HG03097 (cell line): ENCODE results near the gene CTNNA1.
"Not testable (repeated sequence)": the region's sequence is repeated elsewhere in the genome, so short reads cannot be mapped to it uniquely, and the experiment has no call there.

Experiments used
- ATAC-seq: cut with Tn5 transposase; IDR thresholded peaks from one replicate; pipeline ENCODE4 v1.9.1; 2021; ENCODE audit not compliant: unreplicated experiment, low FRiP score

The CTNNA1 gene

GRCh38 chr5:138883211-138883610 is 130.0 kb downstream of the CTNNA1 start:
- no peak for ATAC-seq

DNA sequence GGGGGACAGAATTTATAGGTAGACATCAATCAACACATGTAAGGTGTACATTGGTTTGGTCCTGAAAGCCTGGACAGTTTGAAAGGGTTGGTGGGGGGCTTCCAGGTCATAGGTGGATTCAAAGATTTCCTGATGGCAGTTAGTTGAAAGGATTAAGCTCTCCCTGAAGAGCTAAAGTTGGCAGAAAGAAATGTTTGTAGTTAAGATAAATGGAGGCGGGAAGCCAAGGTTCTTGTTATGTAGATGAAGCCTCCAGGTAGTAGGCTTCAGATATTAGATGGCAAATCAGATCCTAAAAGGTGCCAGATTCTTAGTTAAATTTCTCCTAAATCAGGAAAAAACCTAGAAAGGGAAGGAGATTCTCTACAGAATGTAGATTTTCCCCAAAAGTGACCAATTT is 130.9 kb downstream of the CTNNA1 start:
- no peak for ATAC-seq

- no peak for ATAC-seq
Measured at GRCh38 chr5:138884554-138884953, 131.3 kb downstream of the CTNNA1 start.

- no peak for ATAC-seq
Measured at GRCh38 chr5:138889994-138890393, 136.8 kb downstream of the CTNNA1 start.

DNA sequence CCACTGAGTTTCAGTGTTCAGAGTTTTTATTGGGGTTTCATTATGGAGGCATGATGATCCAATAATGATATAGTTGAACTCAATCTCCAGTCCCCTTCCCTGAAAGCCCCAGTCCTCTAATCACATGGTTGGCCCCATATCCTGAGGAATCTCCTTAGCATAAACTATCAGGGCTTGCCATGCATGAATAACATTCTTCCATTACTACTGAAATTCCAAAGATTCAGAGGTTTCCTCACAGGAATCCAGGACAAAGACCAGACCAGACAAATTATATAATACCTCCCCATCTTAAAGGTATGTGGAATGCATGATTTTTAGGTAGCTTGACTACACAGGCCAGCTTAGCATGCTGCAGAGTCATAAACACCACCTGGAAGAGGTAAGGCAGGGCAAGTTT is 137.4 kb downstream of the CTNNA1 start:
- no peak for ATAC-seq

GRCh38 chr5:138895918-138896317 is 142.7 kb downstream of the CTNNA1 start:
- no peak for ATAC-seq

DNA sequence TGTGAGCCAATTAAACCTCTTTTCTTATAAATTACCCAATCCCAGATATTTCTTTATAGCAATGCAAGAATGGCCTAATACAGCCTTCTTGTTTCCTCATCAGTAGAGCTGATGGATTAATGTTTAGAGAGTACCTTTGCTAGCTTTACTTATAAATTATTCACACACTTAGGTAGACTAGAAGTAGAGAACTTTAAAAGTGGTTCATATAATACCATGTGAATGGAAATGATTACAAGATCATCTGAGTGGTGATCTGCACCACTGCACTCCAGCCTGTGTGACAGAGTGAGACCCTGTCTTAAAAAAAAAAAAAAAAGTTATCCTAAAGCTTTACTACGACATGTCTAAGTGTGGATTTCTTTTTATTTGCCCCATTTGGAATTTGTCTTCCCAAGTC is 145.1 kb downstream of the CTNNA1 start:
- no peak for ATAC-seq

- no peak for ATAC-seq
Measured at GRCh38 chr5:138898742-138899141, 145.5 kb downstream of the CTNNA1 start.

- ATAC-seq = no peak
Measured at GRCh38 chr5:138900281-138900965, 147.2 kb downstream of the CTNNA1 start.

DNA sequence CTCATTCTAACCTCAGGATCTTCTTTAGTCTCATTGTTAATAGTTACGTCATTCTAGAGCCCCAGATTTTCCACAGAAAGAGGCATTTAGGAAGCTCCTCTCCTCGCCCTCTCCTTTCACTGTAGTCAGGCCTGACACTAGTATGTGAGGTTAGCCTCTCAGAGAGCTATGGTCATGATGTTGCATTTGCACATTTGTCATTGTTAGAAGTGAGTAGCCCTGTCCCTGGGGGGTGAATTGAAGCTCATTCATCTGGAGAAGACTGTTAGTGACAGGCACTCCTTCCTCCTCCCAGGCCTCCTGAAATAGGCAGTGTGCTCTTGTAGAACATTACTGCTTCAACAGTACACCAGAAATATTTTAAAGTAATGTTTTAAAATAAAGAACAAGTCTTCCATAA is 148.5 kb downstream of the CTNNA1 start:
- no peak for ATAC-seq

GRCh38 chr5:138903130-138903775 is 150.0 kb downstream of the CTNNA1 start:
- no peak for ATAC-seq

DNA sequence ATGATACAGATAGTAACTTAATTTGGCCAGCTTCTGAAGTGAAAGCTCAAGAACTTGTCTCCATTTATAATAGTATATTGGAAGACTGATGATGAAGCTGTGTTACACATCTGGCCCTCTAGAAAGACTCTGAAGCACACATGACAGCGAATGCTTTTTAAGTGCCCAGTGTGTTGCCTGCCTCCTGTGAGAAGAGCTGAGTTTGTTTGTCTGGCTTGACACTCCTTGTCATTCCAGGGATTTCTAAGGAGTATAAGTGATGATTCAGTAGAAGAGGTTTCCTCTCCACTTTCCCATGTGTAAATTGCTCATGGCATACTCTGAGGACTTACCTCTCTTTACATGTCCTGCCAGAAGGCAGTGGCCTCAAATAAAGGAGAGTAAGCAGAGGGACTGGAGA is 152.3 kb downstream of the CTNNA1 start:
- ATAC-seq = no peak

DNA sequence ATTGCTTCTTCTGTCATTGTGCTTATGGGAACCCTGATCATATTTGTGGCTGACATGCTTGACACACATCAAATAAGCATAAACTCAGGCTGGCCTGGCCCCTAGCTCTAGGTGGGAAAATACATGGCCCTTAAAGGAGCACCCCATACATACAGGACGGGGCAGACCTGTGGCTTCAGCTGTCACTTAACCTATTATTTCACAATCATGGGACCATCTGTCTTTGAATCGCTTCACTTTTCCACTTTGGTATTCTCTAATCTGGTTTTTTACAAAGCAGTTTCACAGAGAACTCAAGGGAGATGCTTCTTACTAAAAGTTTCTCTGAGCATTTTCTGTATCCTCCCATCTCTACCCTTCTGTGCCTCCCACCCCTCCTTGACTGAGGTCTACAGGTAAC is 156.5 kb downstream of the CTNNA1 start:
- no peak for ATAC-seq

- ATAC-seq = no peak
Measured at GRCh38 chr5:138910546-138911185, 157.4 kb downstream of the CTNNA1 start.

DNA sequence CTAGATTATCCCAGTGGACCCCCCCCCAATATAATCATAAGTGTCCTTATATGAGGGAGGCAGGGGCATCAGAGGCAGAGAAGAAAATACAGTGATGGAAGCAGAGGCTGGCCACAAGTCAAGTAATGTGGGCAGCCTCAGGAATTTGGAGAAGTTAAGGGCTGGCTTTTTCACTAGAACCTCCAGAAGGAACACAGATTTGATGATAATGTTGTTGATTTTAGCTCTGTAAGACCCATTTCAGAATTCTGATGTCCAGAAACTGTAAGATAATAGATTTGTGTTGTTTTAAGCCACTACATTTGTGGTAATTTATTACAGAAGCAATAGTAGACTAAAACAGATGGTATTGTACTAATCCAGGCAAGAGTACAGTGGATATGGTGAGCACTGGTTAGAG is 158.2 kb downstream of the CTNNA1 start:
- ATAC-seq = no peak

- no peak for ATAC-seq
Measured at GRCh38 chr5:138912093-138912492, 158.9 kb downstream of the CTNNA1 start.

GRCh38 chr5:138913773-138914172 is 160.5 kb downstream of the CTNNA1 start:
- ATAC-seq = no peak

GRCh38 chr5:138914338-138914737 is 161.1 kb downstream of the CTNNA1 start:
- no peak for ATAC-seq

DNA sequence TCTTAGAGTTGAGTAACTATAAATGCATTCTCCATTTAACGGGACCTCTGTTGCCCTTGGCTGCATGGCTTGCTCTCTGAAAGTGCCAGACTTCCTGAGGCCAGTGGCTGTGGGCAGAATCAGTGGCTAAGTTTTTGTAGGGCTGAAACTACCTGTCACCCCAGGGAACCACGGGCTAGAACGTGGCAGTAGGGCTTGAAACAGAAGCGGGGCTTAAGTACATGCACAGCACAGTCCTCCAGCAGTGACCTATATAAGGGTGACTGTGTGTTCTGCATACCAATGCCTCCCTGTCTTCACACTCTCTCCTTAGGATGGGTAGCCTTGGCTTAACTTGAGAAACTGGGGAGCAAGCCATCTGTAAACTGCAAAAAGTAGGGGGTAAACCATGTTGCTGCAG is 165.5 kb downstream of the CTNNA1 start:
- ATAC-seq = no peak

- ATAC-seq = no peak
Measured at GRCh38 chr5:138920181-138920580, 167.0 kb downstream of the CTNNA1 start.

DNA sequence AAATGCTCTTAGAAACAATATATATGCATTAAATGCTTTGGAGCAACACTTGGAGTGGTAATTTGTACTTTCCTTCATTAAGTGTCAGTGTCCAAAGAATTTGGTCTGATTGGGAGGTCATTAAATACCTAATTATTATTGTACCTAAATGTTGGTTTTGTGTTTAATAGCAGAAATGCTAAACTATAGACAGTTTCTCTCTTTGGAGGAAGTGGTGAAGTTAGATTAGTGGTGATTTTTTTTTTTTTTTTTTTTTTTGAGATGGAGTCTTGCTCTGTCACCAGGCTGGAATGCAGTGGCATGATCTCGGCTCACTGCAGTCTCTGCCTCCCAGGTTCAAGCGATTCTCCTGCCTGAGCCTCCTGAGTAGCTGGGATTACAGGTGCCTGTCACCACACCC is 168.1 kb downstream of the CTNNA1 start:
- not testable (repeated sequence) for ATAC-seq

DNA sequence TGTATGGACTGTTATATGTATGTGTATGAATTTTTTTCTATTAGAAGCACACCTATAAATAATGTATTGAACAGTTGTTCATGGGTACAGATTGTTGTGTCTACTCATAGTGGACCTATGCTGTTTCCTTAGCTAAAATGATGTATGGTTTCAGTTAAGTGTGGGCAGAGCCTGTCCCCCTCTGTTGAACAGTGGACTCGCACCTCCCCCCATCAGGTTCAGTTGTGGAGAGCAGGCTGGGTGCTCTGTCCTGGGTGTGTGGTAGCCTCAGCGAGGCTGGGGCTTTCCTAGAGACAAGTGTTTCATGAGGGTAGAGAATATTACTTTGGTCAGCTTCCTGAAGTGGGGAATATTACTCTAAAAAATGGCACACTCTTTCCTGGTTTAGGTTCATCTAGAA is 169.3 kb downstream of the CTNNA1 start:
- no peak for ATAC-seq
